H9 (cell line): ENCODE data around the gene A2ML1. TPM values are rescaled to one million over a fixed set of nuclear protein-coding genes. Genes with fewer than 3 reads are reported as not detected.
A peak's percentile ranks its signal among the peaks of the same experiment; 100 is the strongest.
"Not testable (repeated sequence)": the region's sequence is repeated elsewhere in the genome, so short reads cannot be mapped to it uniquely, and the experiment has no call there.

Experiments
- DNase-seq: peaks from one replicate; pipeline ENCODE4 v3.0.0-alpha.2; 2017
- H2AFZ ChIP-seq: one replicate; pipeline ENCODE4 v1.6.1; 2013; ENCODE audit warnings: mild to moderate bottlenecking, low read length, control low read depth, moderate library complexity
- H2AK5ac ChIP-seq: 2 replicates; pipeline ENCODE4 v1.6.1; 2013; ENCODE audit warnings: low read length, control low read depth, mixed read lengths; ENCODE audit not compliant: insufficient read length
- H2BK120ac ChIP-seq: one replicate; pipeline ENCODE4 v1.6.1; 2013; ENCODE audit warnings: low read depth, mild to moderate bottlenecking, low read length, control low read depth, inconsistent platforms; ENCODE audit not compliant: poor library complexity, severe bottlenecking
- H2BK12ac ChIP-seq: 2 replicates; pipeline ENCODE4 v1.6.1; 2013; ENCODE audit warnings: low read length, control low read depth, mixed read lengths, low read depth; ENCODE audit not compliant: insufficient read length
- H2BK15ac ChIP-seq: 2 replicates; pipeline ENCODE4 v1.6.1; 2013; ENCODE audit warnings: low read depth, low read length, control low read depth
- H2BK20ac ChIP-seq: one replicate; pipeline ENCODE4 v1.6.1; 2013; ENCODE audit warnings: low read depth, mild to moderate bottlenecking, low read length, control low read depth, inconsistent platforms; ENCODE audit not compliant: poor library complexity, severe bottlenecking
- H2BK5ac ChIP-seq: 2 replicates; pipeline ENCODE4 v1.6.1; 2013; ENCODE audit warnings: low read length, control low read depth, mixed read lengths; ENCODE audit not compliant: insufficient read length
- H3K14ac ChIP-seq: 2 replicates; pipeline ENCODE4 v1.6.1; 2013; ENCODE audit warnings: low read length, control low read depth; ENCODE audit not compliant: insufficient read depth
- H3K18ac ChIP-seq: 2 replicates; pipeline ENCODE4 v1.6.1; 2013; ENCODE audit warnings: low read depth, mild to moderate bottlenecking, mixed read lengths, low read length, control low read depth; ENCODE audit not compliant: insufficient read length
- H3K23ac ChIP-seq: 2 replicates; pipeline ENCODE4 v1.6.1; 2013; ENCODE audit warnings: low read length, control low read depth, mixed read lengths, low read depth; ENCODE audit not compliant: insufficient read length
- H3K23me2 ChIP-seq: 2 replicates; pipeline ENCODE4 v1.6.1; 2013; ENCODE audit warnings: low read depth, mild to moderate bottlenecking, mixed read lengths, low read length, control low read depth; ENCODE audit not compliant: insufficient read length, poor library complexity, severe bottlenecking
- H3K27ac ChIP-seq: 2 replicates; pipeline ENCODE4 v1.5.1; 2013; ENCODE audit warnings: low read length, control low read depth, mixed read lengths, low read depth; ENCODE audit not compliant: insufficient read length
- H3K27me3 ChIP-seq: 2 replicates; pipeline ENCODE4 v1.6.1; 2013; ENCODE audit warnings: low read length, control low read depth, inconsistent platforms; ENCODE audit not compliant: insufficient read depth
- H3K4ac ChIP-seq: 2 replicates; pipeline ENCODE4 v1.6.1; 2013; ENCODE audit warnings: low read depth, mild to moderate bottlenecking, control low read depth, inconsistent platforms, low read length, moderate library complexity
- H3K4me1 ChIP-seq: 2 replicates; pipeline ENCODE4 v1.6.1; 2013; ENCODE audit warnings: low read length, control low read depth, inconsistent platforms; ENCODE audit not compliant: insufficient read depth
- H3K4me2 ChIP-seq: 2 replicates; pipeline ENCODE4 v1.6.1; 2013; ENCODE audit warnings: low read length, control low read depth, mixed read lengths; ENCODE audit not compliant: insufficient read length, insufficient read depth
- H3K56ac ChIP-seq: 2 replicates; pipeline ENCODE4 v1.6.1; 2013; ENCODE audit warnings: low read depth, mild to moderate bottlenecking, mixed read lengths, low read length, control low read depth; ENCODE audit not compliant: insufficient read length
- H3K79me1 ChIP-seq: 2 replicates; pipeline ENCODE4 v1.6.1; 2013; ENCODE audit warnings: low read depth, mild to moderate bottlenecking, moderate library complexity, low read length, control low read depth, inconsistent platforms; ENCODE audit not compliant: insufficient read depth, poor library complexity, severe bottlenecking
- H3K79me2 ChIP-seq: 2 replicates; pipeline ENCODE4 v1.6.1; 2013; ENCODE audit warnings: low read length, control low read depth, inconsistent platforms; ENCODE audit not compliant: insufficient read depth
- H3K9ac ChIP-seq: 2 replicates; pipeline ENCODE4 v1.6.1; 2013; ENCODE audit warnings: low read length, control low read depth, mixed read lengths; ENCODE audit not compliant: insufficient read length; ENCODE audit errors: extremely low read depth
- H3K9me3 ChIP-seq: one replicate; pipeline ENCODE4 v1.6.1; 2013; ENCODE audit warnings: low read depth, low read length, inconsistent platforms; ENCODE audit not compliant: control insufficient read depth
- H3T11ph ChIP-seq: one replicate; pipeline ENCODE4 v1.6.1; 2013; ENCODE audit warnings: mild to moderate bottlenecking, low read length, control low read depth, inconsistent platforms
- H4K20me1 ChIP-seq: one replicate; pipeline ENCODE4 v1.6.1; 2013; ENCODE audit not compliant: control insufficient read depth, insufficient read length, insufficient read depth
- H4K5ac ChIP-seq: 2 replicates; pipeline ENCODE4 v1.6.1; 2013; ENCODE audit warnings: low read depth, mild to moderate bottlenecking, mixed read lengths, low read length, control low read depth; ENCODE audit not compliant: insufficient read length
- H4K8ac ChIP-seq: replicated peaks from 2 replicates; pipeline ENCODE4 v1.6.1; 2013; ENCODE audit warnings: low read length, control low read depth, mixed read lengths, low read depth; ENCODE audit not compliant: insufficient read length
- H4K91ac ChIP-seq: 2 replicates; pipeline ENCODE4 v1.6.1; 2013; ENCODE audit warnings: low read depth, mild to moderate bottlenecking, moderate library complexity, mixed read lengths, low read length, control low read depth; ENCODE audit not compliant: insufficient read length
- H3K27ac Mint-ChIP-seq, 3 experiments: 2 replicates in 2 of 3; 3 replicates in 1 of 3; pipeline ENCODE4 v1.8.0; 2020 to 2021; ENCODE audit warnings: mixed read lengths in 3 of 3, mild to moderate bottlenecking in 1 of 3, moderate library complexity in 1 of 3
- H3K27me3 Mint-ChIP-seq: 2 replicates; pipeline ENCODE4 v1.8.0; 2021; ENCODE audit warnings: low read depth, mild to moderate bottlenecking, moderate library complexity, mixed read lengths
- H3K36me3 Mint-ChIP-seq, 3 experiments: 2 replicates in 2 of 3; 3 replicates in 1 of 3; pipeline ENCODE4 v1.8.0; 2020 to 2021; ENCODE audit warnings: low read depth in 3 of 3, mixed read lengths in 3 of 3; ENCODE audit not compliant: insufficient read depth in 1 of 3
- H3K4me1 Mint-ChIP-seq, 2 experiments: 2 replicates each; pipeline ENCODE4 v1.8.0; 2020; ENCODE audit warnings: mixed read lengths in 2 of 2
- H3K4me3 Mint-ChIP-seq, 2 experiments: 2 replicates in 1 of 2; 3 replicates in 1 of 2; pipeline ENCODE4 v1.8.0; 2020 to 2021; ENCODE audit warnings: mild to moderate bottlenecking in 2 of 2, mixed read lengths in 2 of 2, moderate library complexity in 1 of 2
- H3K9me3 Mint-ChIP-seq, 2 experiments: 2 replicates in 1 of 2; 3 replicates in 1 of 2; pipeline ENCODE4 v1.8.0; 2020; ENCODE audit warnings: mild to moderate bottlenecking in 2 of 2, mixed read lengths in 2 of 2, moderate library complexity in 1 of 2
- CTCF ChIP-seq: fragments of 200-600 bp; sonication (generic); conservative IDR thresholded peaks from 3 replicates; pipeline ENCODE4 v1.8.0; 2021; ENCODE audit warnings: antibody characterized with exemption, mild to moderate bottlenecking
- WGBS: extraction: QIAGEN DNeasy Blood & Tissue Kit; methylation state at CpG from one replicate; pipeline ENCODE4 v1.1.7; 2013; ENCODE audit warnings: missing lambda C conversion rate, low lambda C conversion rate, mixed read lengths; ENCODE audit not compliant: insufficient read length; ENCODE audit errors: extremely low coverage; 5-methylcytosine and 5-hydroxymethylcytosine counted together
- total RNA-seq: library from RNA; stranded (reverse); gene quantifications from 2 replicates; pipeline ENCODE4 v1.2.1, GENCODE V29; 2021

The A2ML1 gene
- total RNA-seq, 1 experiment from 2014 or later = 2.8 TPM

GRCh38 chr12:8914033-8914715 lies 91.8 kb downstream of the A2ML1 start, which contains the start of gene PHC1:
Gene PHC1 (plus strand): TSS chr12:8914509. CDS start chr12:8917678, 3,169 bp downstream.
- H3K4me1 ChIP-seq, H4K20me1 ChIP-seq, H2BK120ac ChIP-seq, H2AFZ ChIP-seq, H3K9me3 Mint-ChIP-seq, H4K8ac ChIP-seq, H2AK5ac ChIP-seq, H2BK20ac ChIP-seq, H2BK15ac ChIP-seq, H3K23ac ChIP-seq, H2BK12ac ChIP-seq, H3K79me1 ChIP-seq, H3K4ac ChIP-seq, H3K23me2 ChIP-seq, H3K27me3 ChIP-seq, H3K9me3 ChIP-seq, H3K27me3 Mint-ChIP-seq, H3K36me3 Mint-ChIP-seq, H4K5ac ChIP-seq, H4K91ac ChIP-seq: not testable (repeated sequence)
- Histone ChIP-seq H3K4me2 (peak within 1 kb of the TSS; percentile 91), H3K9ac (peak within 1 kb of the TSS; percentile 96), H3T11ph (peak within 1 kb of the TSS; percentile 26), H3K14ac (peak within 1 kb of the TSS; percentile 86), H2BK5ac (peak within 1 kb of the TSS; percentile 21), H3K18ac (peak within 1 kb of the TSS; percentile 95), H3K27ac (peak within 1 kb of the TSS; percentile 98), H3K79me2 (peaks cover 39% of the 10 kb centered on the region), H3K56ac (peak within 1 kb of the TSS; percentile 93)
- DNase-seq = peak; percentile 95
- peaks cover 49% of the 10 kb centered on the region in 2 experiments for H3K4me1 Mint-ChIP-seq
- peak within 1 kb of the TSS; percentile 99 to 100 (median 100) for H3K27ac Mint-ChIP-seq
- H3K4me3 Mint-ChIP-seq = peak within 1 kb of the TSS; percentile 81 to 94
- no CpG with 5 or more reads among the region's 57 CpGs for WGBS
- peak; percentile 48; the same call in 2 of the 3 replicates for TF ChIP-seq CTCF
